ENCODE measurements around the gene ACBD4.
A peak's percentile ranks its signal among the peaks of the same experiment; 100 is the strongest.

The ACBD4 gene

DNA sequence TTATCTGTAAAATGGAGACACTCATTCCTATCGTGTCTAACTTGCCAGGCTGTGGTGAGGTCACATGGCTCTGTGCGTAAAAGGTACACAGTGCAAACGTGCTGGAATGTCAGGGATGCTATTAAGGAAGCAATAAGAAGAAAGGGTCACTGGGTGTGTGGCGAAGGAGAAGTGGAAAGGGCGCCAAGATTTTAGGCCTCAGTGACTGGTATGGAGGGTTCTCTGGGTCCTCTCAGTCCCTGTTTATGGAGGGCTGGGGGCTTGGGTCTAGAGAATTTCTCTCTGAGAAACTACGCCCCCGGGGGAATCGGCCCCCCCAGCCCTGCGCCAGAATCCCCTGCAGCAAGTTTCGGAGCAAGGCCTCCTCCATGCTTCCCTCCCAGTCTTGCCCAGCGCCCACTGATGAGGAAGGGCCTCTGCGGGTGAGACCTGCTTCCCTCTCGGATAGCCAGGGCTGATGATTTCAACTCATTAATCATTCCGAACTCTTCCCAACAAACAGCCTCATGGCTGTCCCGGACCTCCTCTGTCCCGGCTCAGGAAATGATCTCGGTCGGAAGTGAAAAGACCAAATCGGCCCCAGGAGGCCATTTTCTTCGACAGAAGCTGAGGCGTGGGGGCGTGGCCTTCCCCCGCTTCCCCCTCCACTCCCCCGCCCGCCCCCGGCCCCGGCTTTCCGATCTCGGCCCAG, 11.5 kb downstream of the ACBD4 start:
- Histone ChIP-seq H3K27me3 (ENCODE audit: control insufficient read depth, insufficient read depth, low read length) (no peaks in the 10 kb centered on the region), H3K9me3 (ENCODE audit: control insufficient read depth, low read length) (no peaks in the 10 kb centered on the region), H3K4me2 (ENCODE audit: low read length) (peak overlapping the region; percentile 66), H3K4me1 (peaks cover 5% of the 10 kb centered on the region), H3K36me3 (ENCODE audit: control insufficient read depth, insufficient read depth, low read length) (no peaks in the 10 kb centered on the region), H3K79me2 (peaks cover 4% of the 10 kb centered on the region), H3K27ac (peak overlapping the region; percentile 100), H2AFZ (peak overlapping the region; percentile 84), H3K9ac (peak overlapping the region; percentile 98), H3K4me3 (ENCODE audit: low read depth, low read length) (peak overlapping the region; percentile 89)
- TF ChIP-seq, protein P1, sequence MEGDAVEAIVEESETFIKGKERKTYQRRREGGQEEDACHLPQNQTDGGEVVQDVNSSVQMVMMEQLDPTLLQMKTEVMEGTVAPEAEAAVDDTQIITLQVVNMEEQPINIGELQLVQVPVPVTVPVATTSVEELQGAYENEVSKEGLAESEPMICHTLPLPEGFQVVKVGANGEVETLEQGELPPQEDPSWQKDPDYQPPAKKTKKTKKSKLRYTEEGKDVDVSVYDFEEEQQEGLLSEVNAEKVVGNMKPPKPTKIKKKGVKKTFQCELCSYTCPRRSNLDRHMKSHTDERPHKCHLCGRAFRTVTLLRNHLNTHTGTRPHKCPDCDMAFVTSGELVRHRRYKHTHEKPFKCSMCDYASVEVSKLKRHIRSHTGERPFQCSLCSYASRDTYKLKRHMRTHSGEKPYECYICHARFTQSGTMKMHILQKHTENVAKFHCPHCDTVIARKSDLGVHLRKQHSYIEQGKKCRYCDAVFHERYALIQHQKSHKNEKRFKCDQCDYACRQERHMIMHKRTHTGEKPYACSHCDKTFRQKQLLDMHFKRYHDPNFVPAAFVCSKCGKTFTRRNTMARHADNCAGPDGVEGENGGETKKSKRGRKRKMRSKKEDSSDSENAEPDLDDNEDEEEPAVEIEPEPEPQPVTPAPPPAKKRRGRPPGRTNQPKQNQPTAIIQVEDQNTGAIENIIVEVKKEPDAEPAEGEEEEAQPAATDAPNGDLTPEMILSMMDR (IDR thresholded peaks at IDR 0.05), result no peak

DNA sequence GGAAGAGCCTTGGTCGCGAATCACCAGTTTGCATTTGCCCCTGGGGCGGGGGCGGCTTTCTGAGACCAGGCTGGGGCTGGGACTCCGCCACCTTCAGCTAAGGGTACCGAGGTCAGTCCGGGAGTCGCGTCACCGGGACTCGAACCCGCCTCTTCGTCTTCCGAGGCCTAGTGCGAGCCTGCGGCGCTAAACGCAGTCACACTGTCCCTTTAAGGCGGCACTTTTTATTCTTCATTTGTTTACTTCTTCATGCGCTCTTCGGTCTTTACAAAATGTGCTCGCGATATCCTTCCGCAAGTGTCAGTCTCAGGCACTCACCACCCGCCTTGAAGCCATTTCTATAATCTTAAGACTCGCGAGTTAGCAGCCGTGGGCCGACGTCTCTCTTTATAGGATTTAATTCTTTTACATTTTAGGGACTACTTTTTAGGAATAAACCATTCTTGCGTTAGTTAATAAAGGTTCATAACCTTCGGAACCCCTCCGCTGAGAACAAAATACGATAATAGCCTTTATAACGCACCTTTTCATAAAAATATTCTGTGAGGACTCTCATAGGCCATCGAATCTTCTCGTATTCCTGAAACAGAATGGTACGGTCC, 12.2 kb downstream of the ACBD4 start:
- H2AFZ ChIP-seq, result peak overlapping the region; percentile 84
- H3K4me2 ChIP-seq (ENCODE audit: low read length), result peak overlapping the region; percentile 66
- H3K4me1 ChIP-seq, result peaks cover 5% of the 10 kb centered on the region
- H3K79me2 ChIP-seq, result peaks cover 8% of the 10 kb centered on the region
- H3K27me3 ChIP-seq (ENCODE audit: control insufficient read depth, insufficient read depth, low read length), result no peaks in the 10 kb centered on the region
- H3K9ac ChIP-seq, result peak overlapping the region; percentile 98
- peak overlapping the region; percentile 100 for H3K27ac ChIP-seq
- TF ChIP-seq, protein P1 (IDR thresholded peaks at IDR 0.05), result no peak
- peak overlapping the region; percentile 89 for H3K4me3 ChIP-seq (ENCODE audit: low read depth, low read length)
- no peaks in the 10 kb centered on the region for H3K9me3 ChIP-seq (ENCODE audit: control insufficient read depth, low read length)
- H3K36me3 ChIP-seq (ENCODE audit: control insufficient read depth, insufficient read depth, low read length), result no peaks in the 10 kb centered on the region

DNA sequence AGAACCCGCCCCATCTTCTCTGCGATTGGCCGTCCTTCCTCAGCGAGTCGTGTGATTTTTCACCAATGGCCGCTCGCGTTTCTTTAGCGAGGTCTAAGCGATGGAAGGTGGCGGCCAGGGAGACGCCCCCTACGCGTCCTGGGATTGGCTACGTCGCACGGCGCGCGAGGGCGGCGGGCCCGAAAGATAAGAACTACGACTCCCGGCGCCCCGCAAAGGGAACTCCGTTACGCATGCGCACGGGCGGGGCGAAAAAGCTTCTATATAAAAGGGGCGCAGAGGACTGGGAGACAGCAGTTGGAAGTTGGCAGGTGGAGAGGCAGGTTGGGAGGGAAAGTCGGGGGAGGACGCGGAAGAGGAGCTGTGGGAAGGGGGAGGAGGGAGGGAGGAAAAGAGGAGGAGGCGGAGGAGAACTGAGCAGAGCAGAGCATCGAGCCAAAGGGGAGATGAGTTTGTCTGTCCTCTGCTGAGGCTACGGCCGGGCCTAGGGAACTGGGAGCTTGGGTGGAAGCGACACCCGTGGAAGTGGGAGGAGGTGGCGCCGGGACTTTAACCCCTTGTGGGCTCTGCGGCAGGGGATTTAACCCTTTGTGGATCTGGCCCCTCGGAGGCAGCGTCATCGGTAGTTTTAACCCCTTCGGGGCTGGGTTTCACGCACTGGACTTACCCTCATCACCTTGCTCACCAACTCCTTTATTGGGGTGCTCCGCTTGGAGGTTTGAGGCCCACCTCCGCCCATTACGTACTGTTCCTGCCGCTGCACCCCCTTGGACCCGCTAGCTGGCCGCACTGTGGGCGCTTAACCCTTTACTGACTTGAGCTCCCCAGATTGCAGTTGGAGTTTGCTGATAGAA, 12.9 kb downstream of the ACBD4 start, which contains the start of gene HEXIM1:
Gene HEXIM1, plus strand, starts transcription at position 293 of the 854 bp plus-strand sequence. CDS start 716 bp downstream, outside the sequence.
- H3K4me1 ChIP-seq, result peaks cover 5% of the 10 kb centered on the region

DNA sequence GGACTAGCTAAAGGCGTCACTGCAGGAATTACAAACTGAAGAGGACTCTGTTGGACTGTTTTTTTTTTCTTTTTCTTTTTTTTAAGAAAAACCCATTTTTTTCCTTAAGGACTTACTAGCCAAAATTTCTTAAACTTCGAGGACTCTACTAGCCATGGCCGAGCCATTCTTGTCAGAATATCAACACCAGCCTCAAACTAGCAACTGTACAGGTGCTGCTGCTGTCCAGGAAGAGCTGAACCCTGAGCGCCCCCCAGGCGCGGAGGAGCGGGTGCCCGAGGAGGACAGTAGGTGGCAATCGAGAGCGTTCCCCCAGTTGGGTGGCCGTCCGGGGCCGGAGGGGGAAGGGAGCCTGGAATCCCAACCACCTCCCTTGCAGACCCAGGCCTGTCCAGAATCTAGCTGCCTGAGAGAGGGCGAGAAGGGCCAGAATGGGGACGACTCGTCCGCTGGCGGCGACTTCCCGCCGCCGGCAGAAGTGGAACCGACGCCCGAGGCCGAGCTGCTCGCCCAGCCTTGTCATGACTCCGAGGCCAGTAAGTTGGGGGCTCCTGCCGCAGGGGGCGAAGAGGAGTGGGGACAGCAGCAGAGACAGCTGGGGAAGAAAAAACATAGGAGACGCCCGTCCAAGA, 13.7 kb downstream of the ACBD4 start:
- no peaks in the 10 kb centered on the region for H3K9me3 ChIP-seq (ENCODE audit: control insufficient read depth, low read length)
- no peaks in the 10 kb centered on the region for H3K36me3 ChIP-seq (ENCODE audit: control insufficient read depth, insufficient read depth, low read length)
- peaks cover 20% of the 10 kb centered on the region for H3K79me2 ChIP-seq
- peak overlapping the region; percentile 32 for H2AFZ ChIP-seq
- H3K4me3 ChIP-seq (ENCODE audit: low read depth, low read length), result peak overlapping the region; percentile 89
- H3K27me3 ChIP-seq (ENCODE audit: control insufficient read depth, insufficient read depth, low read length), result no peaks in the 10 kb centered on the region
- H3K4me1 ChIP-seq, result peaks cover 5% of the 10 kb centered on the region
- H3K27ac ChIP-seq, result peak overlapping the region; percentile 100
- H3K4me2 ChIP-seq (ENCODE audit: low read length), result peak overlapping the region; percentile 87
- TF ChIP-seq, protein P1 (IDR thresholded peaks at IDR 0.05), result peak; percentile 96
- H3K9ac ChIP-seq, result peak overlapping the region; percentile 6

More for the DNA sequence above, 12.9 kb downstream of the ACBD4 start, which contains the start of gene HEXIM1:
- Histone ChIP-seq H3K9me3 (ENCODE audit: control insufficient read depth, low read length) (no peaks in the 10 kb centered on the region), H3K4me2 (ENCODE audit: low read length) (peak within 1 kb of the TSS; percentile 87), H3K9ac (peak within 1 kb of the TSS; percentile 98), H3K27me3 (ENCODE audit: control insufficient read depth, insufficient read depth, low read length) (no peaks in the 10 kb centered on the region), H3K36me3 (ENCODE audit: control insufficient read depth, insufficient read depth, low read length) (no peaks in the 10 kb centered on the region), H3K4me3 (ENCODE audit: low read depth, low read length) (peak within 1 kb of the TSS; percentile 89), H3K79me2 (peaks cover 14% of the 10 kb centered on the region), H3K27ac (peak within 1 kb of the TSS; percentile 100), H2AFZ (peak within 1 kb of the TSS; percentile 84)
- TF ChIP-seq, protein P1 (IDR thresholded peaks at IDR 0.05), result no peak

Data from parathyroid adenoma (tissue), 2 donors.